ENCODE data around the gene HIF3A. TPM values are rescaled to one million over a fixed set of nuclear protein-coding genes. Genes with fewer than 3 reads are reported as not detected.

Gene HIF3A
- total and polyA plus RNA-seq, 2 donors (not counting 1 experiment from before 2014, with no cell fraction given) = 0.12 to 1.5 TPM

- DNase-seq (ENCODE audit: low read depth in 2 of 2) = no peak
- no peak overlapping the region for H3K4me3 ChIP-seq (replicated peaks in 1 of 4; ENCODE audit: control extremely low read depth in 1 of 4, insufficient read depth in 1 of 4, low read depth in 3 of 4, low read length in 4 of 4)
- peaks cover 19% of the 10 kb centered on the region for H3K36me3 ChIP-seq (ENCODE audit: control insufficient read depth, insufficient read depth, low read length)
- TF ChIP-seq, protein P1, sequence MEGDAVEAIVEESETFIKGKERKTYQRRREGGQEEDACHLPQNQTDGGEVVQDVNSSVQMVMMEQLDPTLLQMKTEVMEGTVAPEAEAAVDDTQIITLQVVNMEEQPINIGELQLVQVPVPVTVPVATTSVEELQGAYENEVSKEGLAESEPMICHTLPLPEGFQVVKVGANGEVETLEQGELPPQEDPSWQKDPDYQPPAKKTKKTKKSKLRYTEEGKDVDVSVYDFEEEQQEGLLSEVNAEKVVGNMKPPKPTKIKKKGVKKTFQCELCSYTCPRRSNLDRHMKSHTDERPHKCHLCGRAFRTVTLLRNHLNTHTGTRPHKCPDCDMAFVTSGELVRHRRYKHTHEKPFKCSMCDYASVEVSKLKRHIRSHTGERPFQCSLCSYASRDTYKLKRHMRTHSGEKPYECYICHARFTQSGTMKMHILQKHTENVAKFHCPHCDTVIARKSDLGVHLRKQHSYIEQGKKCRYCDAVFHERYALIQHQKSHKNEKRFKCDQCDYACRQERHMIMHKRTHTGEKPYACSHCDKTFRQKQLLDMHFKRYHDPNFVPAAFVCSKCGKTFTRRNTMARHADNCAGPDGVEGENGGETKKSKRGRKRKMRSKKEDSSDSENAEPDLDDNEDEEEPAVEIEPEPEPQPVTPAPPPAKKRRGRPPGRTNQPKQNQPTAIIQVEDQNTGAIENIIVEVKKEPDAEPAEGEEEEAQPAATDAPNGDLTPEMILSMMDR (conservative IDR thresholded peaks at IDR 0.05 in 1 of 2, IDR thresholded peaks at IDR 0.05 in 1 of 2; ENCODE audit: low read depth in 1 of 2, low read length in 2 of 2) = no peak
- no peak for TF ChIP-seq EZH2 (IDR thresholded peaks at IDR 0.05; ENCODE audit: low read length, missing control alignments)
- H3K4me1 ChIP-seq (ENCODE audit: control insufficient read depth, extremely low read depth, insufficient read depth, low read length) = peaks cover 25% of the 10 kb centered on the region
- H3K27me3 ChIP-seq (ENCODE audit: control insufficient read depth, insufficient read depth, low read length) = no peaks in the 10 kb centered on the region
- H3K9me3 ChIP-seq (ENCODE audit: control insufficient read depth, insufficient read depth, low read depth, low read length) = no peaks in the 10 kb centered on the region
- no peaks in the 10 kb centered on the region for H4K20me1 ChIP-seq (ENCODE audit: control insufficient read depth, extremely low read depth, insufficient read depth, low read length)
- H3K4me2 ChIP-seq (ENCODE audit: extremely low read depth, insufficient read depth, low read length) = no peak overlapping the region
- no peak overlapping the region for H3K9ac ChIP-seq (ENCODE audit: insufficient read depth, low read length)
- peaks cover 72% of the 10 kb centered on the region for H3K79me2 ChIP-seq (ENCODE audit: control insufficient read depth, insufficient read depth, low read length)
- H2AFZ ChIP-seq (ENCODE audit: low read length) = no peak overlapping the region
- H3K27ac ChIP-seq (ENCODE audit: insufficient read depth, low read length) = peak overlapping the region; percentile 65
Observed at GRCh38 chr19:46350758-46351159, 53.9 kb downstream of the HIF3A start.

GRCh38 chr19:46351241-46352041 is 54.6 kb downstream of the HIF3A start:
- peak overlapping the region; percentile 46 for H3K9ac ChIP-seq (ENCODE audit: insufficient read depth, low read length)
- no peaks in the 10 kb centered on the region for H4K20me1 ChIP-seq (ENCODE audit: control insufficient read depth, extremely low read depth, insufficient read depth, low read length)
- H3K27ac ChIP-seq (ENCODE audit: insufficient read depth, low read length) = peak overlapping the region; percentile 65
- no peak for TF ChIP-seq EZH2 (IDR thresholded peaks at IDR 0.05; ENCODE audit: low read length, missing control alignments)
- TF ChIP-seq, protein P1 (conservative IDR thresholded peaks at IDR 0.05 in 1 of 2, IDR thresholded peaks at IDR 0.05 in 1 of 2; ENCODE audit: low read depth in 1 of 2, low read length in 2 of 2) = no peak
- no peaks in the 10 kb centered on the region for H3K9me3 ChIP-seq (ENCODE audit: control insufficient read depth, insufficient read depth, low read depth, low read length)
- peak; percentile 59 to 71 for DNase-seq (ENCODE audit: low read depth in 2 of 2)
- peak overlapping the region in 1 of 4 experiments; percentile 19 for H3K4me3 ChIP-seq (replicated peaks in 1 of 4; ENCODE audit: control extremely low read depth in 1 of 4, insufficient read depth in 1 of 4, low read depth in 3 of 4, low read length in 4 of 4)
- peak overlapping the region; percentile 2 for H3K4me2 ChIP-seq (ENCODE audit: extremely low read depth, insufficient read depth, low read length)
- no peak overlapping the region for H2AFZ ChIP-seq (ENCODE audit: low read length)
- H3K79me2 ChIP-seq (ENCODE audit: control insufficient read depth, insufficient read depth, low read length) = peaks cover 76% of the 10 kb centered on the region
- no peaks in the 10 kb centered on the region for H3K27me3 ChIP-seq (ENCODE audit: control insufficient read depth, insufficient read depth, low read length)
- peaks cover 24% of the 10 kb centered on the region for H3K4me1 ChIP-seq (ENCODE audit: control insufficient read depth, extremely low read depth, insufficient read depth, low read length)
- peaks cover 23% of the 10 kb centered on the region for H3K36me3 ChIP-seq (ENCODE audit: control insufficient read depth, insufficient read depth, low read length)

GRCh38 chr19:46353730-46354528 is 57.1 kb downstream of the HIF3A start:
- Histone ChIP-seq H3K4me2 (ENCODE audit: extremely low read depth, insufficient read depth, low read length) (no peak overlapping the region), H3K36me3 (ENCODE audit: control insufficient read depth, insufficient read depth, low read length) (peaks cover 26% of the 10 kb centered on the region), H3K4me1 (ENCODE audit: control insufficient read depth, extremely low read depth, insufficient read depth, low read length) (peaks cover 29% of the 10 kb centered on the region), H3K79me2 (ENCODE audit: control insufficient read depth, insufficient read depth, low read length) (peaks cover 69% of the 10 kb centered on the region), H3K27ac (ENCODE audit: insufficient read depth, low read length) (no peak overlapping the region), H3K4me3 (replicated peaks in 1 of 4; ENCODE audit: control extremely low read depth in 1 of 4, insufficient read depth in 1 of 4, low read depth in 3 of 4, low read length in 4 of 4) (no peak overlapping the region), H2AFZ (ENCODE audit: low read length) (no peak overlapping the region), H3K27me3 (ENCODE audit: control insufficient read depth, insufficient read depth, low read length) (no peaks in the 10 kb centered on the region), H3K9me3 (ENCODE audit: control insufficient read depth, insufficient read depth, low read depth, low read length) (no peaks in the 10 kb centered on the region), H4K20me1 (ENCODE audit: control insufficient read depth, extremely low read depth, insufficient read depth, low read length) (no peaks in the 10 kb centered on the region), H3K9ac (ENCODE audit: insufficient read depth, low read length) (no peak overlapping the region)
- TF ChIP-seq, protein P1 (conservative IDR thresholded peaks at IDR 0.05 in 1 of 2, IDR thresholded peaks at IDR 0.05 in 1 of 2; ENCODE audit: low read depth in 1 of 2, low read length in 2 of 2) = no peak
- TF ChIP-seq EZH2 (IDR thresholded peaks at IDR 0.05; ENCODE audit: low read length, missing control alignments) = no peak
- no peak for DNase-seq (ENCODE audit: low read depth in 2 of 2)

Measured in fibroblast of lung (primary cell).